Stimulated activated CD8-positive, alpha-beta memory T cell treated with anti-CD3 and anti-CD28 coated beads, Interleukin-2, amount 100 ng/mL, for 48 hours (primary cell): ENCODE results near the gene ZNF624.

Experiments
- DNase-seq, 2 donors: peaks; one replicate each; pipeline ENCODE4 v3.0.0-alpha.2; 2020; ENCODE audit warnings: low read depth in 2 of 2

The ZNF624 gene

DNA sequence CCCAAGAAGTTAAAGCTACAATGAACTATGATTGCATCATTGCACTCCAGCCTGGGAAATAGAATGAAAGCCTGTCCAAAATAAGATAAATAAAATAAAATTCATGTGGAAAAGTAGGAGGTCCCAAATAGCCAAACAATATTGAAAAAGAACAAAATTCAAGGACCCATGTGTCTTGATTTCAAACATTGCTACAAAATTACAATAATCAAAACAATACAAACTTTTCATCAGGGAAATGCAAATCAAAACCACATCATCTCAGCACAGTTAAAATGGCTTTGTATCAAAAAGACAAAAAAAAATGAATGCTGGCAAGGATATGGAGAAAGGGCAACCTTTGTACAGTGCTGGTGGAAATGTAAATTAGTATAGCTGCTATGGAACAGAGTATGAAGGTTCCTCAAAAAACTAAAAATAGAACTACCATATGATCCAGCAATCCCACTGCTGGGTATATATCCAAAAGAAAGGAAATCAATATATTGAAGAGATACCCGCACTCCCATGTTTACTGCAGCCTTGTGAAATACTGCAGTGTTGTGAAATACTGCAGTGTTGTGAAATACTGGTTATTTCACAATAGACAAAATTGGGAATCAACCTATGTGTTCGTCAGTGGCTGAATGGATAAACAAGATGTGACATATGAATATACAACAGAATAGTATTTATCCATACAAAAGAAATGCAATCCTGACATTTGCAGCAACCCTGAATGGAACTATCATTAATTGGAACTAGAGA, 60.1 kb downstream of the ZNF624 start:
- DNase-seq: no peak

DNA sequence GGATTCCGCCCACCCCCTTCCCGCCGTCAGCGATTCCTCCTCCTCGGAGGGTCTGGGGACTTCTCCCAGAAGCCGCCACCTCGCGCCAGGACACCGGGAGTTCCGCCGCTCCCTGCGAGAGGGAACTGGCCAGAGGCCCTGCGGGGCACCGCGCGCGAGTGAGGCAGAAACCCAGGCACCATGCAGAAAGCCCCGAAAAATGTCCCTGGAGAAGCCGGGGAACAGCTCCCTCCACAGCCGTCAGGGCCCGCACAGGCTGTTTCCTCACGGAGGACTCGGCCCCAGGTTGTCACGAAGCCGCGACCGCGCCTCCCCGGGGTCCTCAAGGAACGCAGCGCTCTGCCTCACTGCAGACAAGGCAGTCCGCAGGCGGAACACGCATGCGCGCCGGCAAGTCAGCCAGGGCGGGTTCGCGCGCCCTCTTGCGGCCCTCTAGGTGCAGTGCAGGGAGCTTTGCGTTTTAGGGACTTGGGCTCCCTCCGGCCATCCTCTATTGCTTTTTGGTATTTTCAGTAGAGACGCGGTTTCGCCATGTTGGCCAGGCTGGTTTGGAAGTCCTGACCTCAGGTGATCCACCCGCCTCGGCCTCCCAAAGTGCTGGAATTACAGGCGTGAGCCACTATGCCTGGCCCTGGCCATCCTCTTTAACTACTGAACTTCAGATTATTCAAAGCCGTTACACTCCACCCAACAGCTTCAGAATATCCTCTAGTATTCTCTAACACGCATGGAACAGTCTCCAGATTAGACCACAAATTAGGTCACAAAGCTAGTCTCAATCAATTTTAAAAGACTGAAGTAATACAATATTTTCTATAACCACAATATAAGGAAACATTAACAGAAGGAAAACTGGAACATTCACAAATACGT, 64.3 kb downstream of the ZNF624 start:
- peak; percentile 85 to 89 for DNase-seq

DNA sequence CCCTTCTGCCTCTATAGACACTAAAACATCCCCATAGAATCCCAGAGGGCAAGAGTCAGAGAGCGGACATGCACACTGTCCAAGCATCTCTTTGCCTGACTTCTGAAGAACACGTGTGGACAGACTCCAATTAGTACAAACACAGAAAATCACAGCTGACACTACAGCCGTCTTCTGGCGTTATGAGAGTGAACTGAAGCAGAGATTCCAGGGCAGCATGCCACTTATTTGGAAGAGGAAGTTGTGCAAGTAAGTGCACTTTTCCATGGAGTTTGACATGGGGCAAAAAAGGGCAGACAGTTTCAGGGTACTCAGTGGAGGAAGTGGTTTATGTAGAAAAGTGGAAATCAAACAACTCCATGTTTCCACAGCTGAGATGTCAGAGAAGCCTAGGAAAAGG, 67.9 kb downstream of the ZNF624 start:
- no peak for DNase-seq

DNA sequence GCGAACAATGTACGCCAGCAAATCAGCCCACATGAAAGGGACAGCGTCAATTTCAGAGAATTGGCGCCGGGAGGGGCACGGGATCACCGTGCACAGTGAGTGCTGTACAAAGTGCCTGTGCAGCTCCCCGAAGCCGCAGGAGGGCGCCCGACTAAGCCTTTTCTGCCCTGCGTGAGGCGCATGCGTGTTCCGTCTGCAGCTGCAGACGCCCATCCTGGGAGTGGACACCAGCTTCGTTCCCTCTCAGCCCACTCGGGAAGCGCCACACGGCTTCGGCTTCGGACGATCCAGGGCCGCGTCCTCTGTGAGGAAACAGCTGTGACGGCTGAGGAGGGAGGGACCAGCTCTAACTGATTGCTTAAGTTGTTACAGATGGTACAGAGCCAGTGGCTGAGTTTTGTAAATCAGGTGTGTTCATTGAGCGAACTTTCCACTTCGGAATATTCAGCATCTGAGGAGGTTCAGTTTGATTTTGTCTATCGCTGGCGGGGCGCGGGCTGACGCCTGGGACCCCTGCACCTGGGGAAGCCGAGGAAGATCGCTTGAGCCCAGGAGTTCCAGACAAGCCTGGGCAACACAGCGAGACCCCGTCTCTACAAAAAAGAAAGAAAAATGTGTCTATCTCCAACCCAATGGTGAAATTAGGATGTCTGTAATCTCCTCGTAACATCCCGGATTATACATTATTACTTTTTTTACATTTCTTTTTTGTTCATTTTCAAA, 69.2 kb downstream of the ZNF624 start:
- DNase-seq: peak; percentile 85 to 92

DNA sequence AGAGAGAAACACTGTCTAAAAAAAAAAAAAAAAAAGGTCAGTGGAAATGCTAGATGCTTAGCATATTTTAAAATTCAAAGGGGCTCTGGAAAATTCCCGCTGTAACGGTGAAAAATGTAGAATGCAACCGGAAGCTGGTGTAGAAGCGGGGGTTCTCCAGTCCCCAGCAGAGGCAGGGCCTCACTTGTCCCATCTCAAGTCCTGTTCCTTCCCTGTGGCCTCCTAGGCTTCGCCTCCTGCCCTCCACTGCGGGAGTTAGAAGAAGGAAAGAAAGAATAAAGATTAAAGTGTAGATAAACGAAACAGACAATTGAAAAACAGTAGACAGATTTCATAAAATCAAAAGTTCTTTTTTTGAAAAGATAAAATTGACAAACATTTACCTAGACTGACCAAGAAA, 69.9 kb downstream of the ZNF624 start:
- DNase-seq: no peak

DNA sequence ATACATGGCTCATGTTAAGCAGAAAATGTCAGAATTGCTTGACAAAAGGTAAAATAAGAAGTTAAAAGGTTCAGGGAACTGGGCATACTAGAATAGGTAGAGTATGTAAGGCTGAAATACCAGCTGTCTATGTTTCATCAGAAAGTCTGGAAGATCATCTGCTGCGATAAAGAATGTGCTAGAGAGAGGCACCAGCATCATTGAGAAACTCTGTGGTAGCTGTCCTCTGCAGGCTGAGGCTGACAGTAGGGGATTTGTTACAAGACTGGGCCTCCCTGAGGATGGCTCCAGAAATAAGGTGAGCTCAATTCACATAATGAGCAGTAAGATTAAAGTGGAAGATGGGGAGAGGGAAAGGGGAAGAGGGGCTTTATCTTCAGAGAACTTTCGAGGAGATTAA, 80.2 kb downstream of the ZNF624 start:
- DNase-seq: no peak
